Smooth muscle cell (in vitro differentiated cells): Measurements from ENCODE around the gene ADAM30. TPM values are rescaled to one million over a fixed set of nuclear protein-coding genes. Genes with fewer than 3 reads are reported as not detected.
A peak's percentile ranks its signal among the peaks of the same experiment; 100 is the strongest.
"Not testable (repeated sequence)": the region's sequence is repeated elsewhere in the genome, so short reads cannot be mapped to it uniquely, and the experiment has no call there.

Source experiments
- DNase-seq: peaks from one replicate; lab custom pipeline; 2025; ENCODE audit not compliant: unreplicated experiment; lab: John Stamatoyannopoulos, UW
- H2AFZ ChIP-seq: fragments of 200-600 bp; sonication (generic); 2 replicates; pipeline ENCODE4 v1.6.0; 2016; ENCODE audit warnings: antibody characterized with exemption, low read depth, mild to moderate bottlenecking
- H3F3A ChIP-seq: fragments of 200-600 bp; sonication (generic); 2 replicates; pipeline ENCODE4 v1.6.0; 2017; ENCODE audit warnings: antibody characterized with exemption, low read depth
- H3K27ac ChIP-seq: fragments of 200-600 bp; sonication (generic); 2 replicates; pipeline ENCODE4 v1.5.1; 2016; ENCODE audit warnings: low read depth, mild to moderate bottlenecking
- H3K27me3 ChIP-seq: fragments of 200-600 bp; sonication (generic); 2 replicates; pipeline ENCODE4 v1.6.1; 2016; ENCODE audit warnings: low read depth, mild to moderate bottlenecking
- H3K36me3 ChIP-seq: fragments of 200-600 bp; sonication (generic); 2 replicates; pipeline ENCODE4 v1.5.1; 2016; ENCODE audit warnings: low read depth
- H3K4me1 ChIP-seq: fragments of 200-600 bp; sonication (generic); 2 replicates; pipeline ENCODE4 v1.5.1; 2016; ENCODE audit warnings: low read depth
- H3K4me2 ChIP-seq: fragments of 200-600 bp; sonication (generic); 2 replicates; pipeline ENCODE4 v1.6.0; 2016; ENCODE audit warnings: mild to moderate bottlenecking
- H3K4me3 ChIP-seq: fragments of 200-600 bp; sonication (generic); 2 replicates; pipeline ENCODE4 v1.5.1; 2016; ENCODE audit warnings: mild to moderate bottlenecking
- H3K79me2 ChIP-seq: fragments of 200-600 bp; sonication (generic); 2 replicates; pipeline ENCODE4 v1.6.0; 2016; ENCODE audit warnings: low read depth, mild to moderate bottlenecking
- H3K9ac ChIP-seq: fragments of 200-600 bp; sonication (generic); 2 replicates; pipeline ENCODE4 v1.6.0; 2016; ENCODE audit warnings: low read depth
- H3K9me3 ChIP-seq: fragments of 200-600 bp; sonication (generic); replicated peaks from 2 replicates; pipeline ENCODE4 v1.5.1; 2016; ENCODE audit warnings: low read depth
- H4K20me1 ChIP-seq: fragments of 200-600 bp; sonication (generic); 2 replicates; pipeline ENCODE4 v1.6.0; 2016; ENCODE audit warnings: low read depth
- CTCF ChIP-seq: fragments of 200-600 bp; sonication (generic); IDR thresholded peaks from 2 replicates; pipeline ENCODE4 v1.5.1; 2017; ENCODE audit warnings: borderline replicate concordance, mild to moderate bottlenecking, antibody characterized with exemption; ENCODE audit not compliant: insufficient read depth, poor library complexity, severe bottlenecking
- WGBS: methylation state at CpG from one replicate; pipeline ENCODE4 v1.1.7; 2016; ENCODE audit warnings: low lambda C conversion rate; 5-methylcytosine and 5-hydroxymethylcytosine counted together
- polyA plus RNA-seq: library from polyadenylated mRNA; unstranded; fragments of >200 nt; fragmentation: Nextera tagmentation; extraction: Ambion mirVana; gene quantifications from 2 replicates; pipeline ENCODE4 v1.2.1, GENCODE V29; 2016
- total RNA-seq: library from RNA; depleted of rRNA; stranded (reverse); fragments of >200 nt; gene quantifications from 2 replicates; pipeline ENCODE4 v1.2.3, GENCODE V29; 2014

ADAM30 gene
- total and polyA plus RNA-seq, 2 experiments from 2014 or later, result not detected

- DNase-seq, result no peak
These were observed 34.0 kb downstream of the ADAM30 start for GRCh38 chr1:119862276-119862675.

GRCh38 chr1:119861547-119861946, 34.8 kb downstream of the ADAM30 start:
- H3K4me2 ChIP-seq, result no peak overlapping the region
- H3K27me3 ChIP-seq, result peaks cover 3% of the 10 kb centered on the region
- no peak overlapping the region for H3K4me3 ChIP-seq
- H3F3A ChIP-seq, result no peaks in the 10 kb centered on the region
- H2AFZ ChIP-seq, result no peak overlapping the region
- H3K27ac ChIP-seq, result no peak overlapping the region
- no peaks in the 10 kb centered on the region for H4K20me1 ChIP-seq
- H3K79me2 ChIP-seq, result no peaks in the 10 kb centered on the region
- H3K9me3 ChIP-seq, result no peaks in the 10 kb centered on the region
- no peak for TF ChIP-seq CTCF
- H3K9ac ChIP-seq, result no peak overlapping the region
- H3K36me3 ChIP-seq, result no peaks in the 10 kb centered on the region
- no peaks in the 10 kb centered on the region for H3K4me1 ChIP-seq
- 60% methylated on average over 2 of the region's 2 CpGs for WGBS
- DNase-seq, result no peak

More at GRCh38 chr1:119862276-119862675, 34.0 kb downstream of the ADAM30 start:
- no peaks in the 10 kb centered on the region for H3K36me3 ChIP-seq
- no peak overlapping the region for H3K4me3 ChIP-seq
- no peaks in the 10 kb centered on the region for H3K4me1 ChIP-seq
- H3K27me3 ChIP-seq, result peaks cover 3% of the 10 kb centered on the region
- H3K4me2 ChIP-seq, result no peak overlapping the region
- no peak for TF ChIP-seq CTCF
- no peak overlapping the region for H2AFZ ChIP-seq
- no peak overlapping the region for H3K9ac ChIP-seq
- H3F3A ChIP-seq, result no peaks in the 10 kb centered on the region
- no peaks in the 10 kb centered on the region for H3K79me2 ChIP-seq
- H3K9me3 ChIP-seq, result no peaks in the 10 kb centered on the region
- no peaks in the 10 kb centered on the region for H4K20me1 ChIP-seq
- no peak overlapping the region for H3K27ac ChIP-seq

- H3K4me3 ChIP-seq, result no peak overlapping the region
- H3F3A ChIP-seq, result no peaks in the 10 kb centered on the region
- no peaks in the 10 kb centered on the region for H4K20me1 ChIP-seq
- H3K27me3 ChIP-seq, result peaks cover 3% of the 10 kb centered on the region
- no peaks in the 10 kb centered on the region for H3K79me2 ChIP-seq
- peak overlapping the region; percentile 56 for H3K4me2 ChIP-seq
- no peak for TF ChIP-seq CTCF
- H3K27ac ChIP-seq, result peak overlapping the region; percentile 64
- no peaks in the 10 kb centered on the region for H3K4me1 ChIP-seq
- no peaks in the 10 kb centered on the region for H3K9me3 ChIP-seq
- no peaks in the 10 kb centered on the region for H3K36me3 ChIP-seq
- H2AFZ ChIP-seq, result peak overlapping the region; percentile 20
- WGBS, result 25% methylated on average over 4 of the region's 4 CpGs
- H3K9ac ChIP-seq, result no peak overlapping the region
- DNase-seq, result no peak
These were observed 36.7 kb downstream of the ADAM30 start for GRCh38 chr1:119859647-119860046.

- WGBS, result 51% methylated on average over 4 of the region's 4 CpGs
- not testable (repeated sequence) for H3K4me1 ChIP-seq, H3K4me3 ChIP-seq, H3K9me3 ChIP-seq, H3F3A ChIP-seq, H3K27me3 ChIP-seq, DNase-seq, H3K9ac ChIP-seq, H3K79me2 ChIP-seq, H4K20me1 ChIP-seq, H3K36me3 ChIP-seq
- Histone ChIP-seq H3K4me2 (peak overlapping the region; percentile 56), H3K27ac (peak overlapping the region; percentile 64), H2AFZ (peak overlapping the region; percentile 20)
These were observed 37.6 kb downstream of the ADAM30 start for GRCh38 chr1:119858556-119859214.
